ENCODE data around the gene KCNMA1.
A peak's percentile ranks its signal among the peaks of the same experiment; 100 is the strongest.

Gene KCNMA1

DNA sequence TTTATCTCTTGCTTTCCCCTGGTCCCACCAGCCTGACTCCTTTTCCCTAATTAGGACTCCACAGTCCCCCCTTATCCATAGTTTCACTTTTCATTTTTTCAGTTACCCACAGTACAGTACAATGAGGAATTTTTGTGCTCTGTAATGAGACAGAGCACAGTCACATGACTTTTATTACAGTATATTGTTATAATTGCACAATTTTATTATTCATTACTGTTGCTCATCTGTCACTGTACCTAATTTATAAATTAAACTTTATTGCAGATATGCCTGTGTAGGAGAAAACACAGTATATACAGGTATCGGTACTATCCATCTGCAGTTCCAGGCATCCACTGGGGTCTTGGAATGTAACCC, 125.4 kb downstream of the KCNMA1 start:
- no peak for DNase-seq

DNA sequence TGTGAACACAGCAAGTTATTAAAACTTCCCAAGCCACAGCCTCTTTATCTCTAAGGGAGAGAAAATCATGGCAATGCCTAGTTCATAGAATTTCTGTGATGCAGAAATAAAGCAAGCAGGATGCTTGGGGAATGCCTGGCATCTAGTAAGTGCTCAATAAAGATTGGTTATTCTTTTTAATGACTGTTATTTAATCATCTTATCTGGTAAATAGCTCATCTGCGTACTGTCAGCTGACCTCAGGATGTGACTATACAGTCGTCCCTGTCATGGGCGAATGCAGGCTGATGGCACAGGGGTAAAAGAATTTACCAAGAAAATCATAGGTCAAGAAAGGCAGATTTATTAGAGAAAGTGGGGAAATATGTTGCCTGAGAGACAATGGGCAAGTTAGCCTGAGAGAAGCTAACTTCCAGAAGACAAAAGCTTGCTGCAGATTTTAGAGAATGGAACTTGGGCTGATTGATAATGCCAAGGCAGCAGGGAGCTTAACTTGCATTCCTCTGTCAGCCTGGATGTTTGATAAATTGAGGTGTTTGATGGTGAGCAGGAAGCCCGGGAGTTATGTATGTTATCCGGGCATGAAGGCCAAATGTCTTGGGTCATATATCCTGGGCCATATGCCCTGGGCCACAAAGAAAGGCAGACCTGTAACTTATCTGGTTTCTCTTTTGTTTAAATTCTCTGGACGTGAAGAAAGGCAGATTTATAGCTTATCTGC, 126.0 kb downstream of the KCNMA1 start:
- DNase-seq = no peak

- DNase-seq = no peak
Measured at GRCh38 chr10:77510695-77511094, 126.9 kb downstream of the KCNMA1 start.

GRCh38 chr10:77510294-77510693, 127.3 kb downstream of the KCNMA1 start:
- no peak for DNase-seq

DNA sequence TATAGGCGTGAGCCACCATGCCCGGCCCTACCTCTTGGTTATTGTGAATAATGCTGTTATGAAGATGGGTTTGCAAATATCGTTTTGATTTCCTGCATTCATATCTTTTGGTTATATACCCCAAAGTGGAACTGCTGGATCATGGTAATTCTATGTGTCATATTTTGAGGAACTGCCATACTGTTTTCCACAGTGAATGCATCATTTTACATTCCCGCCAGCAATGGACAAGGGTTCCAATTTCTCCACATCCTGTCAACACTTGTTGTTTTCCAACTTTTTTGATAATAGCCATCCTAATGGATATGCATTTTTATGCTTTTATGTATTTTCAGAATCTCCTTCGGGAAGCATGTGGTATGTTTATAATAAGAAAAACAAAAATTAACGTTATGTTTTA, 128.2 kb downstream of the KCNMA1 start:
- DNase-seq = no peak

DNA sequence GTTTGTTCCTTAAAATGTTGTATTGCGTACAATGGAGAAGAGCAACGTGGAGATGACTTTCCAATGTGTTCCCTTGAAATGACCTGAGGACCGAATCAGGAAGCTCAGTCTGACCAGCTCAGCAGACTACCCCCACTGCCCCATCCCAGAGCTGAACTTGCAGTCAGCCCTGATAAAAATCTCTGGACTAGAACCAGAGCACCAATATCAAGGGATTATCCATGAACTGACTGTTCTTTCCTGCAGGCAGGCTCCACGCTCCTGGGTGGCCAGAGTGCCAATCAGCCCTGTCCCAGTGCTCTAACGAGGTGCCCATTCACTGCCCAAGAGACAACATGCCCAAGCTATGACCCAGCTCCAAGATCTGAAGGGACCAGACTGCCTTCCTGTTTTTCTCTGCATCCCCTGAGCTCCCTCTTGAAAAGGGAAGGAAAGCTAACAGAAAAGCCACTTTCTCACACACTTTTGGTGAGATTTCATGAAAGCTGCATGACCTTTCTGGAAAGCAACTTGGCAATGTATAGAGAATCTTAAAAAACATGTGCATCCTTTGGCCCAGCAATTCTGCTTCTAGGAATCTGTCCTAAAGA, 130.2 kb downstream of the KCNMA1 start:
- DNase-seq = no peak

DNA sequence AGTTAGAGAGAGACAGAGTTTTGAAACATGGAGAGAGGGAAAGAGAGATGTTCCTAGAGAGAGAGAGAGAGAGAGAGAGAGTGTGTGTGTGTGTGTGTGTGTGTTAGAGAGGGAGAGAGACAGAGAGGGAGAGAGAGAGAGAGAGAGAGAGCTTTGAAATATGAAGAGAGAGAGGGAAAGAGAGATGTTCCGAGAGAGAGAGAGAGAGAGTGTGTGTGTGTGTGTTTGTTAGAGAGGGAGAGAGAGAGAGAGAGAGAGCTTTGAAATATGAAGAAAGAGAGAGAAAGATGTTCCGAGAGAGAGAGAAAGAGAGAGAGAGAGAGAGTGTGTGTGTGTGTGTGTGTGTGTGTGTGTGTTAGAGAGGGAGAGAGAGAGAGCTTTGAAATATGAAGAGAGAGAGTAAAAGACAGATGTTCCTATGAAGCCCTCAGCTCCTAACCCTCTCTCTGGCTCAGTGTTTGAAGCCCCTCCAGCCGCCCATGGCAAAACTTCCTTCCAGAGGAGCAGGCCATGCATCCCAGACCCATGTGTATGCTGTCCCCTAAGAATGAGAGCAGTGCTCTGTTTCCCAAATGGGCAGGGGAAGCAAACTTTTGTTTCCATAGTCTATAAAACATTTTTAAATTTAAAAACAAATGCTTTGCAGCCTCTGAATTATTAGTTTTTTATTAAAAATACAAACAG, 130.9 kb downstream of the KCNMA1 start:
- DNase-seq = no peak

- no peak for DNase-seq
Measured at GRCh38 chr10:77505431-77506334, 131.9 kb downstream of the KCNMA1 start.

- peak in 18 of 56 donors; percentile 11 to 56 (median 28) for DNase-seq
Measured at GRCh38 chr10:77504873-77505257, 132.7 kb downstream of the KCNMA1 start.

GRCh38 chr10:77504196-77504872, 133.3 kb downstream of the KCNMA1 start:
- no peak for DNase-seq

GRCh38 chr10:77501846-77502261, 135.8 kb downstream of the KCNMA1 start:
- DNase-seq = peak in 10 of 56 donors; percentile 15 to 54 (median 28)

DNA sequence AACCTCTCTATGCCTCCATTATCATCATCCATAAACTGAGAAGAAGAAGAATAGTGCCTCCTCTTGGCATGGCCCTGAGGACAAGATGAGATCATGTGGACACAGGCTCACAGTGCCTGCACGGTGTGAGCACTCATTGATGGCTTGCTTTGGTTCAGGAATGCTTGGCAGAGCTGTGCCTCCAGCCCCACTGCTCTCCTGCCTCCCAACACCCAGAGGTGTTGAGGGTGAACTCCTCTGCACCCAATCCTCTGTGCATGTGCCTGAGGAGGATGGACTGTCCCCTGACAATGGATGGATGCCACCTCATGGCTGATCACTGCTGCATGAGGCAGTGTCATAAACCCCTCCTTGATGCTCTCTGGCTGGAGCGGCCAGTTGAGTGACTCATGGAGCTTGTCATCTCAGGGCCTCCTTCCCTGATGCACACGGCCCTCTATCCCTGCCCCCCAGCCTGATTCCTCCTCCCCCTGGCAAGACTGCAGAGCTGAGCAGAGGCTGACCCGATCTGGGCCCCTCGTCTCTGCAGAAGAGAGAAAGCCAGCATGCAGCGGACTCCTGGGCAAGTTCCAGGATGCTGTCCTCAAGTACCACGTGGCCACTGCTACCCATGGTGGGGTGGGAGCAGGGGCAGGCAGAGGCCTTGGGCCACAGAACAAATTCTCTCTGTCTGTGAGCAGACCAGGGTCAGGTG, 136.3 kb downstream of the KCNMA1 start:
- DNase-seq = peak in 36 of 56 donors; percentile 7 to 86 (median 33)

DNA sequence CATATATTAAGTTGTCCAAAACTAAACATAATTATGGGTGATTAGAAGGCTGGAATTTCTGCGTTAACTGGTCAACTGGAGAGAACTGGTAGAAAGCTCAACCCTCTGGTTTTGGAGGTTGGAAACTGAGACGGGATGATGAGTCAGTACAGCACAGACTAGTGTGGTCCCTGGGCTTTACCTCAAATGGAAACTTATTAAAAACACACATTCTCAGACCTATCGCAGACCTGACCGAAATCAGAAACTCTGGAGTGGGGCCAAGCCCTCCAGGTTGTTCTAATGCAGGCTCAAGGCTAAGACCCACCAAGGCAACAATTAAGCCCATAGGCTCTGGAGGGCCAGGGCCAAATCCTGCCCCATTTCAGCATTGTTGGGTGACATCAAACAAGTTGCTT, 136.9 kb downstream of the KCNMA1 start:
- no peak for DNase-seq

GRCh38 chr10:77498829-77499228, 138.8 kb downstream of the KCNMA1 start:
- no peak for DNase-seq

GRCh38 chr10:77498210-77498609, 139.4 kb downstream of the KCNMA1 start:
- no peak for DNase-seq

GRCh38 chr10:77497748-77498147, 139.9 kb downstream of the KCNMA1 start:
- DNase-seq = no peak

DNA sequence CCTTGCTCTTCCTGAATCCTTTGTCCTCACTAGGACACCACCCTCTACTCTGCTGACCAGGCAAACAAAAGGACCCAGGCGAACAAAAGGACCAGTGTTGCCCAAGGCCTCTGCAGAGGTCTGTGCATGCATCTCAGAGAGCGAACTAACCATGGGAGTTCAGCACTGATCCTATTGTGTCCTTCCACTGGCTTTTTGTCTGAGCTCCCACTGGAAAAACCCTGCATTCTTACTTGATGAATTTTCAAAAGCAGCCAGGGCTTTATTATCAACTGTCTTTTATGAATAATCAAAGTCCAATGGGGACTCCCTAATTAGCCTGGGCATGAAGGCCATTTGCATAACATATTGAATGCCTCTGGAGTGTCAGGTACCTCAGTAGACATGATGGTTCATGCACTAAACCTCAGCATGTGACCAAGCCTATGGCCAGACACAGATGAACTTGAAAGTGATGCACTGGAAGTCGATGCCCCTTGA, 140.6 kb downstream of the KCNMA1 start:
- peak in 3 of 56 donors; percentile 8 to 14 (median 8) for DNase-seq

DNA sequence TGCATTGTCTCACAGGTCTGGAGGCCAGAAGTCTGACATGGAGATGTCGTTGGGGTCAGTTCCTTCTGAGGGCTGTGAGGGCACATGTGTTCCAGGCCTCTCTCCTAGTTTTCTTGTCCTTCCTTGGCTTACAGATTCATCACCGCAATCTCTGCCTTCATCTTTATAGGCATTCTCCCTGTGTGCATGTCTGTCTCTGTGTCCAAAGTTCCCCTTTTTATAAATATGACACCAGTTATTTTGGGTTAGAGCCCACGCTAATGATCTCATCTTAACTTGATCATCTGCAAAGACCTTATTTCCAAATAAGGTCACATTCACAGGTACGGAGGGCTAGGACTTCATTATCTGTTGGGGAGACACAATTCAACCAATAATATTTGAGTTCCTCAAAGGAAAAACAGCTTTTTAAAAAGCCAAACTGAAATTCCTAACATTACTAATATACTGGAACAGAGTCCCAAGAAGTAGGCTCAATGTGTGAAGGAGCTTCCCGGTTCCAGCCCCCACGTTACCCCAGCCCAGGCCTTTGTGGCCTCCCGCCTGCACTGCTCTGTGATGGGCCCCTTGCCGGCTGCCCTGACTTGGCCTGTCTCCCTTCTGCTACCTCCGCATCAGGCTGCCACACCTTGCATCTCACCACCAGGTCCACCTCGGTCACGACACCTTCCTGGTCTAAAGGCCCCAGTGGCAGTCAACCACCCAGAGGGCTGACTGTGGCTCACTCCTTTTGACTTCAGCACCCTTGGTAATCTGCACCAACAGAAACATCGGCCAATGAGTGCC, 142.7 kb downstream of the KCNMA1 start:
- DNase-seq = no peak

DNA sequence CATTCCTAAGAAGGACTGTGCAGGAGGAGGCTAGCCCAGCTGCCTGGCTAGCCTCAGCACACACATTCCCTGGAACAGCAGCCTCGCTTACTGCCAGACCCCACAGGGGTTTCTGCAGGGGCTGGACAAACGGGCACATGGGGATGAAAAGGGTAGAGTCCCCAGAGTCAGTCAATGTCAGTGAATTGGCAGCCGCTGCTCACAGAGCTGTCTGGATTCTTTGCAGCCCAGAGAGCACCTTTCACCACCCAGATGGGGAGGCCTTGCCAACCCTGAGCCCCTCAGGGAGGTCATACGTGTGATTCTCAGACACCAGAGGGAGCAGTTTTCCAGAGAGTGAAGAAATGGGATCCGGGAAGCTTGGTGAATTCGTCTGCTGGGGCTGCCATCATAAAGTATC, 143.3 kb downstream of the KCNMA1 start:
- peak in 1 of 56 donors; percentile 30 for DNase-seq
